ENCODE data around the gene C16orf95. TPM values are rescaled to one million over a fixed set of nuclear protein-coding genes. Genes with fewer than 3 reads are reported as not detected.

C16orf95 gene
- total and polyA plus RNA-seq, 2 donors (not counting 1 experiment from before 2014, with no cell fraction given) = 1.5 to 2.5 TPM

GRCh38 chr16:87312008-87312407 is 5.2 kb downstream of the C16orf95 start:
- Mint-ChIP-seq H3K4me3 (no peak overlapping the region), H3K9me3 (ENCODE audit: insufficient read depth) (no peaks in the 10 kb centered on the region), H3K27me3 (no peaks in the 10 kb centered on the region), H3K27ac (no peak overlapping the region), H3K4me1 (no peaks in the 10 kb centered on the region)
- H3K9me3 ChIP-seq (ENCODE audit: control extremely low read depth in 1 of 3, control insufficient read depth in 2 of 3, insufficient read depth in 1 of 3, low read length in 2 of 3) = peaks cover 0 to 6% (median 0%) of the 10 kb centered on the region in 3 donors
- H4K20me1 ChIP-seq (ENCODE audit: control insufficient read depth, insufficient read depth, low read length, poor library complexity, severe bottlenecking) = no peaks in the 10 kb centered on the region
- no peak overlapping the region for H2AFZ ChIP-seq (ENCODE audit: insufficient read depth, low read depth, low read length, poor library complexity, severe bottlenecking)
- H3K27ac ChIP-seq (ENCODE audit: low read length in 2 of 2) = no peak overlapping the region
- H3K79me2 ChIP-seq (ENCODE audit: control insufficient read depth, insufficient read depth, low read length) = no peaks in the 10 kb centered on the region
- TF ChIP-seq EZH2 (IDR thresholded peaks at IDR 0.05; ENCODE audit: borderline replicate concordance, insufficient read depth, low read depth, low read length, poor library complexity, severe bottlenecking) = no peak
- TF ChIP-seq CTCF (IDR thresholded peaks at IDR 0.05) = no peak
- H3K4me2 ChIP-seq (replicated peaks; ENCODE audit: low read depth, low read length, poor library complexity, severe bottlenecking) = no peak overlapping the region
- no peaks in the 10 kb centered on the region for H3K27me3 ChIP-seq (replicated peaks in 1 of 4; ENCODE audit: control extremely low read depth in 1 of 4, control insufficient read depth in 3 of 4, insufficient read depth in 4 of 4, low read length in 3 of 4)
- intact Hi-C loops (cut with micrococcal nuclease) = no loop called here
- H3K36me3 ChIP-seq (replicated peaks in 1 of 2; ENCODE audit: control extremely low read depth in 1 of 2, control insufficient read depth in 1 of 2, extremely low read depth in 1 of 2, insufficient read depth in 2 of 2, low read length in 1 of 2) = no peaks in the 10 kb centered on the region
- H3K4me3 ChIP-seq (ENCODE audit: control extremely low read depth in 1 of 5, extremely low read depth in 1 of 5, insufficient read depth in 1 of 5, low read depth in 2 of 5, low read length in 4 of 5) = no peak overlapping the region
- POLR2A ChIA-PET = no interaction called here
- WGBS (ENCODE audit: insufficient coverage) = 100% methylated on average over 4 of the region's 7 CpGs
- no peak overlapping the region for H3K9ac ChIP-seq (ENCODE audit: low read length)
- ATAC-seq (ENCODE audit: low read depth) (no peak), DNase-seq (no peak)
- CTCF ChIA-PET = no interaction called here
- H3K4me1 ChIP-seq (ENCODE audit: control insufficient read depth in 2 of 2, insufficient read depth in 2 of 2, low read length in 2 of 2) = no peaks in the 10 kb centered on the region

- Mint-ChIP-seq H3K27me3 (no peaks in the 10 kb centered on the region), H3K4me3 (no peak overlapping the region), H3K4me1 (no peaks in the 10 kb centered on the region), H3K27ac (no peak overlapping the region), H3K9me3 (ENCODE audit: insufficient read depth) (no peaks in the 10 kb centered on the region)
- intact Hi-C loops (cut with micrococcal nuclease) = no loop called here
- H2AFZ ChIP-seq (ENCODE audit: insufficient read depth, low read depth, low read length, poor library complexity, severe bottlenecking) = no peak overlapping the region
- no peak overlapping the region for H3K27ac ChIP-seq (ENCODE audit: low read length in 2 of 2)
- ChIA-PET CTCF (no interaction called here), POLR2A (no interaction called here)
- H3K4me3 ChIP-seq (ENCODE audit: control extremely low read depth in 1 of 5, extremely low read depth in 1 of 5, insufficient read depth in 1 of 5, low read depth in 2 of 5, low read length in 4 of 5) = no peak overlapping the region
- H3K79me2 ChIP-seq (ENCODE audit: control insufficient read depth, insufficient read depth, low read length) = no peaks in the 10 kb centered on the region
- H3K36me3 ChIP-seq (replicated peaks in 1 of 2; ENCODE audit: control extremely low read depth in 1 of 2, control insufficient read depth in 1 of 2, extremely low read depth in 1 of 2, insufficient read depth in 2 of 2, low read length in 1 of 2) = no peaks in the 10 kb centered on the region
- 95% methylated on average over 5 of the region's 5 CpGs for WGBS (ENCODE audit: insufficient coverage)
- H3K27me3 ChIP-seq (replicated peaks in 1 of 4; ENCODE audit: control extremely low read depth in 1 of 4, control insufficient read depth in 3 of 4, insufficient read depth in 4 of 4, low read length in 3 of 4) = no peaks in the 10 kb centered on the region
- H3K9me3 ChIP-seq (ENCODE audit: control extremely low read depth in 1 of 3, control insufficient read depth in 2 of 3, insufficient read depth in 1 of 3, low read length in 2 of 3) = peaks cover 0 to 6% (median 0%) of the 10 kb centered on the region in 3 donors
- H3K4me1 ChIP-seq (ENCODE audit: control insufficient read depth in 2 of 2, insufficient read depth in 2 of 2, low read length in 2 of 2) = no peaks in the 10 kb centered on the region
- no peaks in the 10 kb centered on the region for H4K20me1 ChIP-seq (ENCODE audit: control insufficient read depth, insufficient read depth, low read length, poor library complexity, severe bottlenecking)
- ATAC-seq (ENCODE audit: low read depth) (no peak), DNase-seq (no peak)
- no peak overlapping the region for H3K4me2 ChIP-seq (replicated peaks; ENCODE audit: low read depth, low read length, poor library complexity, severe bottlenecking)
- TF ChIP-seq CTCF (IDR thresholded peaks at IDR 0.05) (no peak), EZH2 (IDR thresholded peaks at IDR 0.05; ENCODE audit: borderline replicate concordance, insufficient read depth, low read depth, low read length, poor library complexity, severe bottlenecking) (no peak)
- no peak overlapping the region for H3K9ac ChIP-seq (ENCODE audit: low read length)
Observed at GRCh38 chr16:87311387-87311786, 5.8 kb downstream of the C16orf95 start.

Measured in B cell (primary cell).